Hepatocyte (in vitro differentiated cells): ENCODE measurements around the gene CCDC174. TPM values are rescaled to one million over a fixed set of nuclear protein-coding genes. Genes with fewer than 3 reads are reported as not detected.

ENCODE experiments used
- DNase-seq: peaks from one replicate; pipeline ENCODE4 v3.0.0-alpha.2; 2016; ENCODE audit warnings: low spot score
- H2AFZ ChIP-seq: fragments of 200-600 bp; sonication (generic); 2 replicates; pipeline ENCODE4 v1.6.0; 2016; ENCODE audit warnings: antibody characterized with exemption, mild to moderate bottlenecking
- H3K27ac ChIP-seq: fragments of 200-600 bp; sonication (generic); 2 replicates; pipeline ENCODE4 v1.5.1; 2016; ENCODE audit warnings: mild to moderate bottlenecking
- H3K27me3 ChIP-seq: fragments of 200-600 bp; sonication (generic); 2 replicates; pipeline ENCODE4 v1.6.1; 2016
- H3K36me3 ChIP-seq: fragments of 200-600 bp; sonication (generic); replicated peaks from 2 replicates; pipeline ENCODE4 v1.5.1; 2016; ENCODE audit warnings: low read depth; ENCODE audit not compliant: insufficient read depth
- H3K4me1 ChIP-seq: fragments of 200-600 bp; sonication (generic); 2 replicates; pipeline ENCODE4 v1.5.1; 2016; ENCODE audit warnings: mild to moderate bottlenecking, moderate library complexity; ENCODE audit not compliant: insufficient read depth
- H3K4me2 ChIP-seq: fragments of 200-600 bp; sonication (generic); 2 replicates; pipeline ENCODE4 v1.6.0; 2016
- H3K4me3 ChIP-seq: fragments of 200-600 bp; sonication (generic); 2 replicates; pipeline ENCODE4 v1.5.1; 2016; ENCODE audit warnings: mild to moderate bottlenecking
- H3K79me2 ChIP-seq: fragments of 200-600 bp; sonication (generic); 2 replicates; pipeline ENCODE4 v1.6.0; 2017; ENCODE audit warnings: mild to moderate bottlenecking
- H3K9me2 ChIP-seq: fragments of 200-600 bp; sonication (generic); replicated peaks from 2 replicates; pipeline ENCODE4 v1.6.0; 2017; ENCODE audit warnings: mild to moderate bottlenecking; ENCODE audit not compliant: insufficient read depth
- H3K9me3 ChIP-seq: fragments of 200-600 bp; sonication (generic); 2 replicates; pipeline ENCODE4 v1.5.1; 2016; ENCODE audit warnings: low read depth, mild to moderate bottlenecking
- H4K20me1 ChIP-seq: fragments of 200-600 bp; sonication (generic); 2 replicates; pipeline ENCODE4 v1.6.0; 2016; ENCODE audit warnings: mild to moderate bottlenecking; ENCODE audit not compliant: insufficient read depth, poor library complexity, severe bottlenecking
- EZH2 ChIP-seq: fragments of 200-600 bp; sonication (generic); IDR thresholded peaks from 2 replicates; pipeline ENCODE4 v1.6.1; 2016; ENCODE audit warnings: antibody characterized with exemption, mild to moderate bottlenecking, borderline replicate concordance
- EZH2phosphoT487 ChIP-seq: fragments of 200-600 bp; sonication (generic); IDR thresholded peaks from one replicate; pipeline ENCODE4 v1.6.1; 2018; ENCODE audit warnings: antibody characterized with exemption, mild to moderate bottlenecking, low read depth, moderate library complexity; ENCODE audit not compliant: unreplicated experiment, severe bottlenecking
- WGBS: methylation state at CpG from one replicate; pipeline ENCODE4 v1.1.6; 2016; ENCODE audit warnings: low lambda C conversion rate; ENCODE audit errors: missing lambda C conversion rate; 5-methylcytosine and 5-hydroxymethylcytosine counted together
- polyA plus RNA-seq: library from polyadenylated mRNA; unstranded; fragments of >200 nt; fragmentation: Nextera tagmentation; extraction: Ambion mirVana; gene quantifications from 2 replicates; pipeline ENCODE4 v1.2.1, GENCODE V29; 2016
- total RNA-seq: library from RNA; depleted of rRNA; stranded (reverse); fragments of >200 nt; gene quantifications from 2 replicates; pipeline ENCODE4 v1.2.3, GENCODE V29; 2014
- TF ChIP-seq, protein P1 (sequence below): fragments of 200-600 bp; sonication (generic); IDR thresholded peaks from 2 replicates; pipeline ENCODE4 v1.5.1; 2016; ENCODE audit warnings: antibody characterized with exemption, mild to moderate bottlenecking; ENCODE audit not compliant: poor library complexity

CCDC174 gene
- total and polyA plus RNA-seq, 2 experiments from 2014 or later, result 18.6 to 23.6 TPM

DNA sequence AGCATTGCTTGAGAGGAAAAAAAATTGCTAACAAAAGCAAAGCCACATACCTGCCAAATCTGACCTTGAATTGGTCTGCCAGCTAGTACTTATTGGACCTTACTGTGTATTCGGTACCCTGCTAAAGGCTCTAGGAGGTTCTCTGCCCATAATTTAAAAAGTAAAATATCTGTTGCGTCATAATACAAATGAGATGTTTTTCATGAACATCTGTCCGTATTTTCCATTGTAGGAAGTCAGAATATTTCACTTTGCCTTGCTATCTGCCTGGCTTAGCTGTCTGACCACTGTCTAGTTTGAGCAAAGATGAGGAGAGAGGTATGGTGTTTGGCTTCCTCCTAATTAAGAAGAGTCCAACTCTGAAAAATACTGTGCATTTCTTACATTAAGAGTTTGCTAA, 12.6 kb downstream of the CCDC174 start:
- no peak overlapping the region for H2AFZ ChIP-seq
- H3K4me2 ChIP-seq, result no peak overlapping the region
- H3K9me2 ChIP-seq, result no peaks in the 10 kb centered on the region
- no peaks in the 10 kb centered on the region for H3K27me3 ChIP-seq
- no peak for TF ChIP-seq EZH2
- TF ChIP-seq, protein P1, sequence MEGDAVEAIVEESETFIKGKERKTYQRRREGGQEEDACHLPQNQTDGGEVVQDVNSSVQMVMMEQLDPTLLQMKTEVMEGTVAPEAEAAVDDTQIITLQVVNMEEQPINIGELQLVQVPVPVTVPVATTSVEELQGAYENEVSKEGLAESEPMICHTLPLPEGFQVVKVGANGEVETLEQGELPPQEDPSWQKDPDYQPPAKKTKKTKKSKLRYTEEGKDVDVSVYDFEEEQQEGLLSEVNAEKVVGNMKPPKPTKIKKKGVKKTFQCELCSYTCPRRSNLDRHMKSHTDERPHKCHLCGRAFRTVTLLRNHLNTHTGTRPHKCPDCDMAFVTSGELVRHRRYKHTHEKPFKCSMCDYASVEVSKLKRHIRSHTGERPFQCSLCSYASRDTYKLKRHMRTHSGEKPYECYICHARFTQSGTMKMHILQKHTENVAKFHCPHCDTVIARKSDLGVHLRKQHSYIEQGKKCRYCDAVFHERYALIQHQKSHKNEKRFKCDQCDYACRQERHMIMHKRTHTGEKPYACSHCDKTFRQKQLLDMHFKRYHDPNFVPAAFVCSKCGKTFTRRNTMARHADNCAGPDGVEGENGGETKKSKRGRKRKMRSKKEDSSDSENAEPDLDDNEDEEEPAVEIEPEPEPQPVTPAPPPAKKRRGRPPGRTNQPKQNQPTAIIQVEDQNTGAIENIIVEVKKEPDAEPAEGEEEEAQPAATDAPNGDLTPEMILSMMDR, result no peak
- no peak for TF ChIP-seq EZH2phosphoT487
- no peak overlapping the region for H3K27ac ChIP-seq
- peaks cover 15% of the 10 kb centered on the region for H3K4me1 ChIP-seq
- H3K4me3 ChIP-seq, result no peak overlapping the region
- no peaks in the 10 kb centered on the region for H3K9me3 ChIP-seq
- no peak for DNase-seq
- 92% methylated on average over 3 of the region's 3 CpGs for WGBS
- peaks cover 4% of the 10 kb centered on the region for H3K36me3 ChIP-seq
- H4K20me1 ChIP-seq, result no peaks in the 10 kb centered on the region
- peaks cover 11% of the 10 kb centered on the region for H3K79me2 ChIP-seq

DNA sequence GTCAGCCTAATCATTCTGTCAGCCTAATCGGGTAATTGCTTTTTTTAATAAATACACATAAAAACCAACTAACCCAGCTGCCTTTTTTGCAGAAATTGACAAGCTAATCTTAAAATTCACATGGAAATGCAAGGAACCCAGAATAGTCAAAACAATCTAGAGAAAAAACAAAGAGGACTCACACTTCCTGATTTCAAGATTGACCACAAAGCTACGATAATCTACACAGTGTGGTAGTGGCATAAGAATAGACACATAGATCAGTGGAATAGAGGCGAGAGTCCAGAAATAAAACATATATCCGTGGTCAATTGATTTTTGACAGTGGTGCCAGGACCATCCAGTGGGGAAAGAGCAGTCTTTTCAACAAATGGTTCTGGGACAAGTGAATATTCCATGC, 21.0 kb downstream of the CCDC174 start:
- Histone ChIP-seq H3K4me1 (peaks cover 8% of the 10 kb centered on the region), H3K27ac (no peak overlapping the region), H3K9me3 (no peaks in the 10 kb centered on the region), H3K27me3 (no peaks in the 10 kb centered on the region), H3K79me2 (peaks cover 4% of the 10 kb centered on the region), H3K4me2 (no peak overlapping the region), H3K9me2 (no peaks in the 10 kb centered on the region), H3K4me3 (no peak overlapping the region), H4K20me1 (no peaks in the 10 kb centered on the region), H3K36me3 (peaks cover 4% of the 10 kb centered on the region), H2AFZ (no peak overlapping the region)
- 92% methylated on average over 4 of the region's 4 CpGs for WGBS
- DNase-seq, result no peak
- no peak for TF ChIP-seq EZH2phosphoT487
- TF ChIP-seq EZH2, result no peak
- TF ChIP-seq, protein P1, result no peak

DNA sequence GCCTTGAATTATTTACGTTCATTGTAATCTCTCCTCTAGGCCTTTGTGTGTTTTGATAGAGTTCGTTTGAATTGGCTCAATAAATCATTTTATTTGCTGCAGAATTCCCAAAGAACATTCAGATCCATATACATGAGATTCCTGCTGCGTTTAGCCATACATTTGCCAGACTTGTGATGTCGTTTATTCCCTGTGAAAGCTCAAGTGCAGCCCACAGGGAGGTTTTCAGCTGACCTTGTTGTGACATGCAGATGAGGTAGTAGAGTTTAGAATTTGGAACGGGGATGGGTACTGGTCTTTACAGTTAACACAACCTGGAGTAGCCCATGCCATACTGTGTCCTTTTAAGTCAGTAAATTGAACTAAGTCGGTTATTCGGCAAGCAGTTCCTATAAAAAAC, 23.3 kb downstream of the CCDC174 start, which contains the start of gene C3orf20:
Gene C3orf20, plus strand, starts transcription at position 301 of the 400 bp plus-strand sequence. CDS start 7,573 bp downstream, outside the sequence.
- TF ChIP-seq, protein P1, result no peak
- no peak for TF ChIP-seq EZH2phosphoT487
- no peak for TF ChIP-seq EZH2
- Histone ChIP-seq H3K4me3 (no peak within 1 kb of the TSS), H3K27ac (no peak within 1 kb of the TSS), H3K79me2 (no peaks in the 10 kb centered on the region), H3K27me3 (no peaks in the 10 kb centered on the region), H2AFZ (no peak within 1 kb of the TSS), H4K20me1 (no peaks in the 10 kb centered on the region), H3K4me2 (no peak within 1 kb of the TSS), H3K36me3 (peaks cover 4% of the 10 kb centered on the region), H3K9me2 (no peaks in the 10 kb centered on the region), H3K9me3 (no peaks in the 10 kb centered on the region), H3K4me1 (peaks cover 8% of the 10 kb centered on the region)
- DNase-seq, result no peak
- 78% methylated on average over 7 of the region's 7 CpGs for WGBS

DNA sequence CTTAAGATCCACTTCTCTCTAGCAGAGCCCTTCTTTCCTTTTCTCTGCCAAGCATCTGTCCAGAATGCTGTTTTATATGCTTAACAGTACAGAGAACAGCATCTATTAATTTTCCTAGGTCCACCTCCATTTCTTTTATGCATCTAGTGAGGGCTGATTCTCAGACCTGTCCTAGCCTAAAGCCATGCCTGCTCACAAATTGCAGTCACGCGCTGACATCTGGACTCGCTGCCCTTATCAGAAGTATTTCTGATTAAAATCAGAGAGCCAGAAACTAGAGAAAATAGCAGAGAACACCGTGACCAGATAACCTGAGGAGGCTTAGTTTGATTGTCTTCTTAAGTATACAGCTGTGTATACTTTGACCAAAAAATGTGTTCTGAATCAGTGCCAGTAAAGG, 25.3 kb downstream of the CCDC174 start:
- H3K79me2 ChIP-seq, result no peaks in the 10 kb centered on the region

More for the DNA sequence above, 25.3 kb downstream of the CCDC174 start:
- Histone ChIP-seq H3K9me2 (no peaks in the 10 kb centered on the region), H4K20me1 (no peaks in the 10 kb centered on the region), H3K4me3 (no peak overlapping the region), H3K27me3 (no peaks in the 10 kb centered on the region), H3K27ac (no peak overlapping the region), H3K4me1 (peaks cover 8% of the 10 kb centered on the region), H3K4me2 (no peak overlapping the region), H3K36me3 (no peaks in the 10 kb centered on the region), H2AFZ (no peak overlapping the region), H3K9me3 (no peaks in the 10 kb centered on the region)
- no peak for TF ChIP-seq EZH2phosphoT487
- TF ChIP-seq EZH2, result no peak
- TF ChIP-seq, protein P1, result no peak
- 37% methylated on average over 4 of the region's 4 CpGs for WGBS
- no peak for DNase-seq
